BLaER1 (cell line): ENCODE data around the gene RGS9.

ENCODE experiments used
- H3K27ac ChIP-seq: shearing (Covaris generic); formaldehyde crosslinking; 2 replicates; pipeline ENCODE4 v1.8.1; 2022
- H3K27me3 ChIP-seq: shearing (Covaris generic); formaldehyde crosslinking; 2 replicates; pipeline ENCODE4 v1.8.1; 2022
- H3K36me3 ChIP-seq: shearing (Covaris generic); formaldehyde crosslinking; 2 replicates; pipeline ENCODE4 v1.8.1; 2022
- H3K4me1 ChIP-seq: shearing (Covaris generic); formaldehyde crosslinking; 2 replicates; pipeline ENCODE4 v1.8.1; 2022
- H3K4me2 ChIP-seq: shearing (Covaris generic); formaldehyde crosslinking; 2 replicates; pipeline ENCODE4 v1.8.1; 2022
- H3K4me3 ChIP-seq: shearing (Covaris generic); formaldehyde crosslinking; 2 replicates; pipeline ENCODE4 v1.8.1; 2022
- H3K9ac ChIP-seq: shearing (Covaris generic); formaldehyde crosslinking; 2 replicates; pipeline ENCODE4 v1.8.1; 2022
- H3K9me3 ChIP-seq: shearing (Covaris generic); formaldehyde crosslinking; 2 replicates; pipeline ENCODE4 v1.8.1; 2022
- H4K20me1 ChIP-seq: shearing (Covaris generic); formaldehyde crosslinking; 2 replicates; pipeline ENCODE4 v1.8.1; 2022
- Cebpa-rat ChIP-seq: shearing (Covaris generic); IDR thresholded peaks from 2 replicates; pipeline ENCODE4 v1.8.1; 2022

The RGS9 gene

GRCh38 chr17:65155622-65156021 is 18.5 kb downstream of the RGS9 start:
- Histone ChIP-seq H3K9ac (peak overlapping the region; percentile 30; the same call in 1 of the 2 replicates), H3K4me1 (peaks cover 56% of the 10 kb centered on the region)

GRCh38 chr17:65156185-65156834 is 19.1 kb downstream of the RGS9 start:
- Histone ChIP-seq H3K9ac (no peak overlapping the region), H3K36me3 (no peaks in the 10 kb centered on the region), H3K4me1 (peaks cover 60% of the 10 kb centered on the region), H3K27me3 (no peaks in the 10 kb centered on the region), H3K4me2 (peak overlapping the region; percentile 77), H4K20me1 (no peaks in the 10 kb centered on the region), H3K27ac (peak overlapping the region; percentile 69), H3K4me3 (no peak overlapping the region), H3K9me3 (no peaks in the 10 kb centered on the region)
- no peak for TF ChIP-seq Cebpa-rat

More at GRCh38 chr17:65155622-65156021, 18.5 kb downstream of the RGS9 start:
- no peaks in the 10 kb centered on the region for H4K20me1 ChIP-seq
- H3K27ac ChIP-seq, result peak overlapping the region; percentile 69
- no peak for TF ChIP-seq Cebpa-rat
- no peaks in the 10 kb centered on the region for H3K36me3 ChIP-seq
- no peaks in the 10 kb centered on the region for H3K27me3 ChIP-seq
- H3K4me2 ChIP-seq, result peak overlapping the region; percentile 77
- no peak overlapping the region for H3K4me3 ChIP-seq
- H3K9me3 ChIP-seq, result no peaks in the 10 kb centered on the region

GRCh38 chr17:65156835-65157565 is 19.8 kb downstream of the RGS9 start:
- H3K27ac ChIP-seq, result peak overlapping the region; percentile 7; the same call in 1 of the 2 replicates
- no peaks in the 10 kb centered on the region for H4K20me1 ChIP-seq
- H3K4me1 ChIP-seq, result peaks cover 60% of the 10 kb centered on the region
- no peak overlapping the region for H3K9ac ChIP-seq
- no peak for TF ChIP-seq Cebpa-rat
- H3K9me3 ChIP-seq, result no peaks in the 10 kb centered on the region
- no peaks in the 10 kb centered on the region for H3K27me3 ChIP-seq
- H3K4me3 ChIP-seq, result no peak overlapping the region
- no peaks in the 10 kb centered on the region for H3K36me3 ChIP-seq
- no peak overlapping the region for H3K4me2 ChIP-seq

- Histone ChIP-seq H4K20me1 (no peaks in the 10 kb centered on the region), H3K9me3 (no peaks in the 10 kb centered on the region), H3K27ac (no peak overlapping the region), H3K4me2 (no peak overlapping the region), H3K4me3 (no peak overlapping the region), H3K36me3 (no peaks in the 10 kb centered on the region), H3K9ac (no peak overlapping the region), H3K4me1 (peaks cover 62% of the 10 kb centered on the region), H3K27me3 (no peaks in the 10 kb centered on the region)
- no peak for TF ChIP-seq Cebpa-rat
Observed at GRCh38 chr17:65158041-65158440, 20.9 kb downstream of the RGS9 start.

GRCh38 chr17:65158622-65159021 is 21.5 kb downstream of the RGS9 start:
- Histone ChIP-seq H3K27me3 (no peaks in the 10 kb centered on the region), H3K27ac (no peak overlapping the region), H3K9ac (no peak overlapping the region), H3K36me3 (no peaks in the 10 kb centered on the region), H3K9me3 (no peaks in the 10 kb centered on the region), H4K20me1 (no peaks in the 10 kb centered on the region), H3K4me3 (no peak overlapping the region), H3K4me2 (peak overlapping the region; percentile 22; the same call in 1 of the 2 replicates), H3K4me1 (peaks cover 68% of the 10 kb centered on the region)
- no peak for TF ChIP-seq Cebpa-rat

GRCh38 chr17:65160516-65160915 is 23.3 kb downstream of the RGS9 start:
- no peak overlapping the region for H3K4me3 ChIP-seq
- no peaks in the 10 kb centered on the region for H3K9me3 ChIP-seq
- H3K4me2 ChIP-seq, result peak overlapping the region; percentile 26; the same call in 1 of the 2 replicates
- no peak overlapping the region for H3K27ac ChIP-seq
- H3K9ac ChIP-seq, result no peak overlapping the region
- no peak for TF ChIP-seq Cebpa-rat
- H3K27me3 ChIP-seq, result no peaks in the 10 kb centered on the region
- H3K36me3 ChIP-seq, result no peaks in the 10 kb centered on the region
- H3K4me1 ChIP-seq, result peaks cover 71% of the 10 kb centered on the region
- H4K20me1 ChIP-seq, result no peaks in the 10 kb centered on the region

- no peaks in the 10 kb centered on the region for H3K36me3 ChIP-seq
- H3K9ac ChIP-seq, result 0 out of 2 replicates have a peak overlapping the region, but pooled peaks have one; percentile 1
- peaks cover 44% of the 10 kb centered on the region for H3K4me1 ChIP-seq
- H3K4me3 ChIP-seq, result no peak overlapping the region
- no peak for TF ChIP-seq Cebpa-rat
- peak overlapping the region; percentile 44 for H3K27ac ChIP-seq
- no peaks in the 10 kb centered on the region for H3K9me3 ChIP-seq
- H3K4me2 ChIP-seq, result peak overlapping the region; percentile 71
- no peaks in the 10 kb centered on the region for H3K27me3 ChIP-seq
- no peaks in the 10 kb centered on the region for H4K20me1 ChIP-seq
Observed at GRCh38 chr17:65163990-65164495, 26.9 kb downstream of the RGS9 start.

- no peak overlapping the region for H3K4me3 ChIP-seq
- H4K20me1 ChIP-seq, result no peaks in the 10 kb centered on the region
- no peak overlapping the region for H3K27ac ChIP-seq
- H3K9me3 ChIP-seq, result peaks cover 13% of the 10 kb centered on the region
- no peak for TF ChIP-seq Cebpa-rat
- peaks cover 35% of the 10 kb centered on the region for H3K4me1 ChIP-seq
- H3K27me3 ChIP-seq, result no peaks in the 10 kb centered on the region
- H3K9ac ChIP-seq, result no peak overlapping the region
- peaks cover 5% of the 10 kb centered on the region; the same call in 1 of the 2 replicates for H3K36me3 ChIP-seq
- H3K4me2 ChIP-seq, result no peak overlapping the region
Observed at GRCh38 chr17:65166787-65167186, 29.6 kb downstream of the RGS9 start.

- H3K9ac ChIP-seq, result no peak overlapping the region
- H3K9me3 ChIP-seq, result peaks cover 13% of the 10 kb centered on the region
- H3K27ac ChIP-seq, result no peak overlapping the region
- no peak overlapping the region for H3K4me3 ChIP-seq
- no peak overlapping the region for H3K4me2 ChIP-seq
- H3K36me3 ChIP-seq, result peaks cover 5% of the 10 kb centered on the region; the same call in 1 of the 2 replicates
- H4K20me1 ChIP-seq, result no peaks in the 10 kb centered on the region
- no peak for TF ChIP-seq Cebpa-rat
- no peaks in the 10 kb centered on the region for H3K27me3 ChIP-seq
- H3K4me1 ChIP-seq, result peaks cover 43% of the 10 kb centered on the region
Observed at GRCh38 chr17:65167566-65167965, 30.4 kb downstream of the RGS9 start.

GRCh38 chr17:65169691-65170090 is 32.5 kb downstream of the RGS9 start:
- H3K9ac ChIP-seq, result no peak overlapping the region
- H4K20me1 ChIP-seq, result no peaks in the 10 kb centered on the region
- H3K4me3 ChIP-seq, result no peak overlapping the region
- H3K4me1 ChIP-seq, result peaks cover 46% of the 10 kb centered on the region
- TF ChIP-seq Cebpa-rat, result no peak
- H3K27me3 ChIP-seq, result no peaks in the 10 kb centered on the region
- no peak overlapping the region for H3K27ac ChIP-seq
- peaks cover 5% of the 10 kb centered on the region; the same call in 1 of the 2 replicates for H3K36me3 ChIP-seq
- H3K9me3 ChIP-seq, result peaks cover 13% of the 10 kb centered on the region
- no peak overlapping the region for H3K4me2 ChIP-seq
